IMR-90 (cell line): ENCODE results near the gene SAMD1.

Experiments used
- CEBPB ChIP-seq: IDR thresholded peaks from 2 replicates; pipeline ENCODE4 v1.6.1; 2012; ENCODE audit warnings: low read depth, low read length, improper control_type of control experiment
- CTCF ChIP-seq: conservative IDR thresholded peaks from 2 replicates; pipeline ENCODE4 v1.5.1; 2012; ENCODE audit warnings: mild to moderate bottlenecking, low read depth, low read length, improper control_type of control experiment
- MXI1 ChIP-seq: IDR thresholded peaks from 2 replicates; pipeline ENCODE4 v1.6.1; 2012; ENCODE audit warnings: low read depth, mild to moderate bottlenecking, low read length, moderate library complexity, borderline replicate concordance
- POLR2A ChIP-seq: IDR thresholded peaks from 2 replicates; pipeline ENCODE4 v1.6.1; 2012; ENCODE audit warnings: mild to moderate bottlenecking, low read depth, low read length
- RAD21 ChIP-seq: IDR thresholded peaks from 2 replicates; pipeline ENCODE4 v1.6.1; 2012; ENCODE audit warnings: low read length, improper control_type of control experiment
- RFX5 ChIP-seq: IDR thresholded peaks from 2 replicates; pipeline ENCODE4 v1.8.0; 2012; ENCODE audit warnings: low read depth, mild to moderate bottlenecking, low read length, moderate library complexity
- USF2 ChIP-seq: fragments of 150-350 bp; IDR thresholded peaks from 2 replicates; pipeline ENCODE4 v1.6.1; 2017; ENCODE audit warnings: mild to moderate bottlenecking, antibody characterized with exemption, low read length, low read depth

GRCh38 chr19:14086098-14086497 is 4.5 kb downstream of the SAMD1 start:
- TF ChIP-seq POLR2A (no peak), CTCF (no peak), CEBPB (no peak), RFX5 (no peak), RAD21 (no peak), USF2 (no peak), MXI1 (no peak)
